HepG2 (cell line): ENCODE results near the gene MYO18A. TPM values are rescaled to one million over a fixed set of nuclear protein-coding genes. Genes with fewer than 3 reads are reported as not detected.
A peak's percentile ranks its signal among the peaks of the same experiment; 100 is the strongest.

ENCODE experiments used
- AGO1 ChIP-seq: fragments of 200-400 bp; formaldehyde crosslinking; IDR thresholded peaks from 2 replicates; pipeline ENCODE4 v1.6.1; 2017; ENCODE audit warnings: mild to moderate bottlenecking, low read depth, low read length, moderate library complexity; ENCODE audit not compliant: poor library complexity, severe bottlenecking
- BORCS8-MEF2B ChIP-seq: sonication (generic); formaldehyde crosslinking; IDR thresholded peaks from 2 replicates; pipeline ENCODE4 v1.8.0; 2022; ENCODE audit warnings: mild to moderate bottlenecking, missing genetic modification reagents
- HNRNPLL ChIP-seq: fragments of 200-400 bp; formaldehyde crosslinking; IDR thresholded peaks from 2 replicates; pipeline ENCODE4 v1.6.1; 2017; ENCODE audit warnings: mild to moderate bottlenecking, low read depth, low read length; ENCODE audit not compliant: poor library complexity, severe bottlenecking
- IKZF4 ChIP-seq: sonication (generic); formaldehyde crosslinking; IDR thresholded peaks from 2 replicates; pipeline ENCODE4 v1.5.1; 2020; ENCODE audit warnings: borderline replicate concordance, mild to moderate bottlenecking, low read depth, missing genetic modification reagents; ENCODE audit errors: not compliant biosample characterization
- KDM4B ChIP-seq: sonication (generic); formaldehyde crosslinking; IDR thresholded peaks from 2 replicates; pipeline ENCODE4 v1.4.0; 2020; ENCODE audit warnings: missing genetic modification reagents
- PHF8 ChIP-seq: sonication (generic); formaldehyde crosslinking; IDR thresholded peaks from 2 replicates; pipeline ENCODE4 v1.5.0; 2020; ENCODE audit warnings: missing genetic modification reagents
- POLR2G ChIP-seq: fragments of 200-400 bp; formaldehyde crosslinking; IDR thresholded peaks from 2 replicates; pipeline ENCODE4 v1.6.1; 2018; ENCODE audit warnings: mild to moderate bottlenecking, low read depth, low read length, moderate library complexity
- RBFOX2 ChIP-seq: fragments of 200-400 bp; formaldehyde crosslinking; IDR thresholded peaks from 2 replicates; pipeline ENCODE4 v1.6.1; 2017; ENCODE audit warnings: low read depth, mild to moderate bottlenecking, low read length
- RCOR2 ChIP-seq: IDR thresholded peaks from 2 replicates; pipeline ENCODE4 v1.6.1; 2016; ENCODE audit warnings: missing biosample characterization, missing genetic modification reagents
- RFX5 ChIP-seq: IDR thresholded peaks from 2 replicates; pipeline ENCODE4 v1.6.1; 2011; ENCODE audit warnings: low read depth, low read length, improper control_type of control experiment
- RNF2 ChIP-seq: fragments of 450-650 bp; conservative IDR thresholded peaks from 2 replicates; pipeline ENCODE4 v1.6.1; 2016; ENCODE audit warnings: low read depth
- SAP130 ChIP-seq: IDR thresholded peaks from 2 replicates; pipeline ENCODE4 v1.6.1; 2016; ENCODE audit warnings: low read depth
- TAF1 ChIP-seq: sonication (generic); formaldehyde crosslinking; IDR thresholded peaks from 2 replicates; pipeline ENCODE4 v1.4.0; 2020; ENCODE audit warnings: missing genetic modification reagents
- TCF12 ChIP-seq, 2 experiments: fragments of 450-650 bp in 1 of 2; sonication (generic) in 1 of 2; formaldehyde crosslinking in 1 of 2; IDR thresholded peaks; 2 replicates each; pipeline versions ENCODE4 v1.6.1 to v1.8.0; 2017 to 2022; ENCODE audit warnings: antibody characterized with exemption in 1 of 2, mild to moderate bottlenecking in 1 of 2, missing genetic modification reagents in 1 of 2, moderate library complexity in 1 of 2
- ZBTB7A ChIP-seq: sonication (generic); formaldehyde crosslinking; IDR thresholded peaks from 2 replicates; pipeline ENCODE4 v1.8.0; 2022; ENCODE audit warnings: mild to moderate bottlenecking, missing genetic modification reagents
- ZBTB7B ChIP-seq: sonication (generic); formaldehyde crosslinking; IDR thresholded peaks from 2 replicates; pipeline ENCODE4 v1.4.0; 2020; ENCODE audit warnings: missing genetic modification reagents
- ZKSCAN8 ChIP-seq: IDR thresholded peaks from 2 replicates; pipeline ENCODE4 v1.6.1; 2016; ENCODE audit warnings: borderline replicate concordance, missing genetic modification reagents, missing compliant biosample characterization
- ZNF232 ChIP-seq: sonication (generic); formaldehyde crosslinking; IDR thresholded peaks from 2 replicates; pipeline ENCODE4 v1.4.0; 2020; ENCODE audit warnings: missing genetic modification reagents, borderline replicate concordance
- ZNF234 ChIP-seq: sonication (generic); formaldehyde crosslinking; conservative IDR thresholded peaks from 2 replicates; pipeline ENCODE4 v1.5.1; 2020; ENCODE audit warnings: mild to moderate bottlenecking, missing genetic modification reagents
- ZNF33B ChIP-seq: sonication (generic); formaldehyde crosslinking; IDR thresholded peaks from 2 replicates; pipeline ENCODE4 v1.5.1; 2020; ENCODE audit warnings: mild to moderate bottlenecking, missing genetic modification reagents
- ZNF510 ChIP-seq: sonication (generic); formaldehyde crosslinking; IDR thresholded peaks from 2 replicates; pipeline ENCODE4 v1.4.0; 2020; ENCODE audit warnings: low read depth, mild to moderate bottlenecking, missing genetic modification reagents
- ZNF691 ChIP-seq: sonication (generic); formaldehyde crosslinking; IDR thresholded peaks from 2 replicates; pipeline ENCODE4 v1.4.0; 2020; ENCODE audit warnings: missing genetic modification reagents, low read depth, mild to moderate bottlenecking, borderline replicate concordance
- ZNF737 ChIP-seq: sonication (generic); formaldehyde crosslinking; IDR thresholded peaks from 2 replicates; pipeline ENCODE4 v1.5.0; 2020; ENCODE audit warnings: missing genetic modification reagents, mild to moderate bottlenecking, borderline replicate concordance
- ZNF761 ChIP-seq: sonication (generic); formaldehyde crosslinking; conservative IDR thresholded peaks from 2 replicates; pipeline ENCODE4 v1.4.0; 2020; ENCODE audit warnings: mild to moderate bottlenecking, missing genetic modification reagents
- polyA plus RNA-seq, 8 experiments: library from polyadenylated mRNA; depleted of rRNA in 3 of 8; stranded (reverse) in 7 of 8; unstranded in 1 of 8; fragments of >200 nt; fragmentation: Illumina TruSeq in 4 of 8; extraction: Trizol in 4 of 8; gene quantifications; 2 replicates each; pipeline versions ENCODE4 v1.2.1 to v1.2.3, GENCODE V29; 2011 to 2016; ENCODE audit warnings: low read depth in 4 of 8, missing spikeins in 1 of 8, mixed read lengths in 1 of 8; ENCODE audit not compliant: insufficient read depth in 1 of 8
- total RNA-seq, 5 experiments: library from RNA; depleted of rRNA; stranded (reverse); fragments of >200 nt; fragmentation: Illumina TruSeq; extraction: Trizol; gene quantifications; 2 replicates each; pipeline ENCODE4 v1.2.3, GENCODE V29; 2016; ENCODE audit warnings: low read depth in 1 of 5
- TF ChIP-seq, protein P1 (sequence below): sonication (generic); formaldehyde crosslinking; IDR thresholded peaks from 2 replicates; pipeline ENCODE4 v1.5.1; 2020; ENCODE audit warnings: mild to moderate bottlenecking, missing genetic modification reagents, moderate library complexity
- TF ChIP-seq, protein P2 (sequence below): sonication (generic); formaldehyde crosslinking; IDR thresholded peaks from 2 replicates; pipeline ENCODE4 v1.4.0; 2020; ENCODE audit warnings: missing genetic modification reagents

The MYO18A gene
- total and polyA plus RNA-seq, 2 of the 13 experiments (the other 11 are each of a cell fraction or from before 2014, with no cell fraction given) = 16.8 to 24.8 TPM

GRCh38 chr17:29176558-29177351 lies 3.4 kb downstream of the MYO18A start (continued):
- TF ChIP-seq, protein P1, sequence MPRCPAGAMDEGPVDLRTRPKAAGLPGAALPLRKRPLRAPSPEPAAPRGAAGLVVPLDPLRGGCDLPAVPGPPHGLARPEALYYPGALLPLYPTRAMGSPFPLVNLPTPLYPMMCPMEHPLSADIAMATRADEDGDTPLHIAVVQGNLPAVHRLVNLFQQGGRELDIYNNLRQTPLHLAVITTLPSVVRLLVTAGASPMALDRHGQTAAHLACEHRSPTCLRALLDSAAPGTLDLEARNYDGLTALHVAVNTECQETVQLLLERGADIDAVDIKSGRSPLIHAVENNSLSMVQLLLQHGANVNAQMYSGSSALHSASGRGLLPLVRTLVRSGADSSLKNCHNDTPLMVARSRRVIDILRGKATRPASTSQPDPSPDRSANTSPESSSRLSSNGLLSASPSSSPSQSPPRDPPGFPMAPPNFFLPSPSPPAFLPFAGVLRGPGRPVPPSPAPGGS (CRISPR knock-in tag) = peak; percentile 91
- TF ChIP-seq PHF8 (peak; percentile 67), ZBTB7A (CRISPR knock-in tag) (no peak), ZNF761 (CRISPR knock-in tag) (0 out of 2 replicates have a peak, but pooled peaks have one; percentile 25), RBFOX2 (peak; percentile 98), BORCS8-MEF2B (CRISPR knock-in tag) (peak; percentile 55), TCF12 (IDR thresholded peaks at IDR 0.05) (no peak), TCF12 (CRISPR knock-in tag; IDR thresholded peaks at IDR 0.05) (0 out of 2 replicates have a peak, but pooled peaks have one; percentile 65), ZNF691 (CRISPR knock-in tag) (0 out of 2 replicates have a peak, but pooled peaks have one; percentile 40), IKZF4 (CRISPR knock-in tag) (peak; percentile 76), ZNF737 (CRISPR knock-in tag) (no peak), RCOR2 (CRISPR knock-in tag) (0 out of 2 replicates have a peak, but pooled peaks have one; percentile 15), ZNF234 (CRISPR knock-in tag) (no peak), ZNF510 (CRISPR knock-in tag) (no peak), ZNF33B (peak; percentile 78; the same call in 1 of the 2 replicates), KDM4B (CRISPR knock-in tag) (0 out of 2 replicates have a peak, but pooled peaks have one; percentile 28), POLR2G (peak; percentile 73), AGO1 (peak; percentile 60), ZKSCAN8 (CRISPR knock-in tag) (0 out of 2 replicates have a peak, but pooled peaks have one; percentile 15), RNF2 (peak; percentile 82), SAP130 (CRISPR knock-in tag) (peak; percentile 86), RFX5 (no peak), ZBTB7B (CRISPR knock-in tag) (peak; percentile 36; the same call in 1 of the 2 replicates), TAF1 (CRISPR knock-in tag) (peak; percentile 78), HNRNPLL (peak; percentile 52), ZNF232 (CRISPR knock-in tag) (peak; percentile 17; the same call in 1 of the 2 replicates)
- TF ChIP-seq, protein P2, sequence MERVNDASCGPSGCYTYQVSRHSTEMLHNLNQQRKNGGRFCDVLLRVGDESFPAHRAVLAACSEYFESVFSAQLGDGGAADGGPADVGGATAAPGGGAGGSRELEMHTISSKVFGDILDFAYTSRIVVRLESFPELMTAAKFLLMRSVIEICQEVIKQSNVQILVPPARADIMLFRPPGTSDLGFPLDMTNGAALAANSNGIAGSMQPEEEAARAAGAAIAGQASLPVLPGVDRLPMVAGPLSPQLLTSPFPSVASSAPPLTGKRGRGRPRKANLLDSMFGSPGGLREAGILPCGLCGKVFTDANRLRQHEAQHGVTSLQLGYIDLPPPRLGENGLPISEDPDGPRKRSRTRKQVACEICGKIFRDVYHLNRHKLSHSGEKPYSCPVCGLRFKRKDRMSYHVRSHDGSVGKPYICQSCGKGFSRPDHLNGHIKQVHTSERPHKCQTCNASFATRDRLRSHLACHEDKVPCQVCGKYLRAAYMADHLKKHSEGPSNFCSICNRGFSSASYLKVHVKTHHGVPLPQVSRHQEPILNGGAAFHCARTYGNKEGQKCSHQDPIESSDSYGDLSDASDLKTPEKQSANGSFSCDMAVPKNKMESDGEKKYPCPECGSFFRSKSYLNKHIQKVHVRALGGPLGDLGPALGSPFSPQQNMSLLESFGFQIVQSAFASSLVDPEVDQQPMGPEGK (CRISPR knock-in tag) = peak; percentile 73
